Measurements from ENCODE around the gene CPNE7.

GRCh38 chr16:89553733-89554132 is 21.8 kb upstream of the CPNE7 start:
- TF ChIP-seq POLR2A (IDR thresholded peaks at IDR 0.05), result no peak
- TF ChIP-seq CTCF (IDR thresholded peaks at IDR 0.05), result no peak
- no peak for TF ChIP-seq POLR2AphosphoS5 (IDR thresholded peaks at IDR 0.05)
- no peak for TF ChIP-seq EP300 (IDR thresholded peaks at IDR 0.05)
